HTERT RPE-1 (cell line): ENCODE results near the gene PTER.

Experiments
- in situ Hi-C: fragments of 300-500 bp; cut with MboI; formaldehyde crosslinking; loops from 4 replicates; pipeline ENCODE4 v1.14.3; 2020; ENCODE audit warnings: low sequenced_read_pairs

The PTER gene

DNA sequence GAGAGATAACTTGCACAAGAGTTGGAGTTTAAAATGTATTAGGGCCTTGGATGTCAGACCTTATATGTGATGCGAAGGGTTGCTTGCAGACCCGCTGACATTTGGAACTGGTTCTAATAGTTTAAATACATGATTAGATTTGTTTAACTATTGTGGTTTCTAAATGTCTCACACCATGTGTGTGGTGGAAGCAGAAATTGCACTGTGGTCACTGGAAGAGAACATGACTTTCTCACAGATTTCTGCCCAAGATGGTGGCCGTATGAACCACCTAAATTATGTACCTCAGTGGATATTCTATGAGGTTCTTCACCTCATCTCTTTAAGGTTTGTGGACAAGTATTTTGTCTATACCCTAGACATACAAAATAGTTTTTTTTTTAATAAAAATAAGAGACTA, 93.0 kb downstream of the PTER start:
- in situ Hi-C loops = no loop called here

DNA sequence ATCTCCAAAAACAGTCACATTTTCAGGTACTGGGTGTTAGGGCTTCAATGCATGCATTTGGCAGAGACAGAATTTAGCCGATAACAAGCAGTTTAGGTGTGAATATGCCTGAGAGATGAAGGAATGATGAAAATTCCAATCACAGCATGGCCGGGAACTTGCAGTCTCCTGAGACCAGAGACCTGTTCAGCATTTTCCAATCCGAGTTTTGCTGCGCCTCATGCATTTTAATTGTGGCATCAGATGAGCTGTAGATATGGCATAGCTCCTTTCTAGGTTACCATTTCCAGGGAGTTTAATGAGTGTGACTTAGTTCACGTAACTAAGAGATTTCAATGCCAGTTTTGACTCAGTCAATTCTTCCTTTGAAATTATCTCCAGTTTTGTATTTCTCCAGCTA, 99.3 kb downstream of the PTER start:
- in situ Hi-C loops = no loop called here

- in situ Hi-C loops = no loop called here
Observed at GRCh38 chr10:16544099-16544498, 107.3 kb downstream of the PTER start.

DNA sequence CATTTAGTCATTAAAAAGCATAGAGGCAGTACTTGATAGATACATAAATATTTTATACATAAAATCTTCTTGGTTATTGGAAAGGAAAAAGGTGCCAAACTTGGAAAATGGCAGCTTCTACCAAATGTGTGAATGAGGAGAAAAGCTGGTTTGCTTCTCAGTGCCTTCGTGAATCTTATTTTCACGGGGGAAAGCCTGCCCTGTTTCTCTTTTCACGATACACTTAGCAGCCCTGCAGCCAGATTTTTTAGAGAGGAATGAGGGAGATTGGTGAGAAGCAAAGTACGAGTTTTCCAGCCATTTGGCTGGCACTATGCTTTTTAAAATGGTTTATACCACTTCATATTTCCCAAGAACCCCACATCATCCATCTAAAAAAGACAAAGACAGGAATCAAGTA, 107.8 kb downstream of the PTER start:
- in situ Hi-C loops = no loop called here

- in situ Hi-C loops = no loop called here
Observed at GRCh38 chr10:16545116-16545736, 108.4 kb downstream of the PTER start.

DNA sequence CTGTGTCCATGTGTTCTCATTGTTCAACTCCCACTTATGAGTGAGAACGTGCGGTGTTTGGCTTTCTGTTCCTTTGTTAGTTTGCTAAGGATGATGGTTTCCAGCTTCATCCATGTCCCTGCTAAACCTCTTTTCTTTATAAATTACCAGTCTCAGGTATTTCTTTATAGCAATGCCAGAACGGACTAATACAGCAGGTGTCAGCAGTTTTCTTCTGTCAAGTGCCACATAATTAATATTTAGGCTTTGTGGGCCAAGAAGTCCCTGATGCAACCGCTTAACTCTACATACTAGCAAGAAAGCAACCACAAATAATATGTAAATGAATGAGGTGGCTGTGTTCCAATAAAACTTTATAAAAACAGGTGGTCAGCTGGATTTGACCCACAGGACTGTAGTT, 111.2 kb downstream of the PTER start:
- in situ Hi-C loops = no loop called here

- in situ Hi-C loops = no loop called here
Observed at GRCh38 chr10:16559236-16559773, 122.5 kb downstream of the PTER start.

GRCh38 chr10:16562891-16563290, 126.1 kb downstream of the PTER start:
- in situ Hi-C loops = no loop called here
